H9 (cell line): ENCODE measurements around the gene ZHX3. TPM values are rescaled to one million over a fixed set of nuclear protein-coding genes. Genes with fewer than 3 reads are reported as not detected.

Experiments
- DNase-seq: peaks from one replicate; pipeline ENCODE4 v3.0.0-alpha.2; 2017
- H2AFZ ChIP-seq: one replicate; pipeline ENCODE4 v1.6.1; 2013; ENCODE audit warnings: mild to moderate bottlenecking, low read length, control low read depth, moderate library complexity
- H2AK5ac ChIP-seq: 2 replicates; pipeline ENCODE4 v1.6.1; 2013; ENCODE audit warnings: low read length, control low read depth, mixed read lengths; ENCODE audit not compliant: insufficient read length
- H2BK120ac ChIP-seq: one replicate; pipeline ENCODE4 v1.6.1; 2013; ENCODE audit warnings: low read depth, mild to moderate bottlenecking, low read length, control low read depth, inconsistent platforms; ENCODE audit not compliant: poor library complexity, severe bottlenecking
- H2BK12ac ChIP-seq: 2 replicates; pipeline ENCODE4 v1.6.1; 2013; ENCODE audit warnings: low read length, control low read depth, mixed read lengths, low read depth; ENCODE audit not compliant: insufficient read length
- H2BK15ac ChIP-seq: 2 replicates; pipeline ENCODE4 v1.6.1; 2013; ENCODE audit warnings: low read depth, low read length, control low read depth
- H2BK20ac ChIP-seq: one replicate; pipeline ENCODE4 v1.6.1; 2013; ENCODE audit warnings: low read depth, mild to moderate bottlenecking, low read length, control low read depth, inconsistent platforms; ENCODE audit not compliant: poor library complexity, severe bottlenecking
- H2BK5ac ChIP-seq: 2 replicates; pipeline ENCODE4 v1.6.1; 2013; ENCODE audit warnings: low read length, control low read depth, mixed read lengths; ENCODE audit not compliant: insufficient read length
- H3K14ac ChIP-seq: 2 replicates; pipeline ENCODE4 v1.6.1; 2013; ENCODE audit warnings: low read length, control low read depth; ENCODE audit not compliant: insufficient read depth
- H3K18ac ChIP-seq: 2 replicates; pipeline ENCODE4 v1.6.1; 2013; ENCODE audit warnings: low read depth, mild to moderate bottlenecking, mixed read lengths, low read length, control low read depth; ENCODE audit not compliant: insufficient read length
- H3K23ac ChIP-seq: 2 replicates; pipeline ENCODE4 v1.6.1; 2013; ENCODE audit warnings: low read length, control low read depth, mixed read lengths, low read depth; ENCODE audit not compliant: insufficient read length
- H3K23me2 ChIP-seq: 2 replicates; pipeline ENCODE4 v1.6.1; 2013; ENCODE audit warnings: low read depth, mild to moderate bottlenecking, mixed read lengths, low read length, control low read depth; ENCODE audit not compliant: insufficient read length, poor library complexity, severe bottlenecking
- H3K27ac ChIP-seq: 2 replicates; pipeline ENCODE4 v1.5.1; 2013; ENCODE audit warnings: low read length, control low read depth, mixed read lengths, low read depth; ENCODE audit not compliant: insufficient read length
- H3K27me3 ChIP-seq: 2 replicates; pipeline ENCODE4 v1.6.1; 2013; ENCODE audit warnings: low read length, control low read depth, inconsistent platforms; ENCODE audit not compliant: insufficient read depth
- H3K4ac ChIP-seq: 2 replicates; pipeline ENCODE4 v1.6.1; 2013; ENCODE audit warnings: low read depth, mild to moderate bottlenecking, control low read depth, inconsistent platforms, low read length, moderate library complexity
- H3K4me1 ChIP-seq: 2 replicates; pipeline ENCODE4 v1.6.1; 2013; ENCODE audit warnings: low read length, control low read depth, inconsistent platforms; ENCODE audit not compliant: insufficient read depth
- H3K4me2 ChIP-seq: 2 replicates; pipeline ENCODE4 v1.6.1; 2013; ENCODE audit warnings: low read length, control low read depth, mixed read lengths; ENCODE audit not compliant: insufficient read length, insufficient read depth
- H3K56ac ChIP-seq: 2 replicates; pipeline ENCODE4 v1.6.1; 2013; ENCODE audit warnings: low read depth, mild to moderate bottlenecking, mixed read lengths, low read length, control low read depth; ENCODE audit not compliant: insufficient read length
- H3K79me1 ChIP-seq: 2 replicates; pipeline ENCODE4 v1.6.1; 2013; ENCODE audit warnings: low read depth, mild to moderate bottlenecking, moderate library complexity, low read length, control low read depth, inconsistent platforms; ENCODE audit not compliant: insufficient read depth, poor library complexity, severe bottlenecking
- H3K79me2 ChIP-seq: 2 replicates; pipeline ENCODE4 v1.6.1; 2013; ENCODE audit warnings: low read length, control low read depth, inconsistent platforms; ENCODE audit not compliant: insufficient read depth
- H3K9ac ChIP-seq: 2 replicates; pipeline ENCODE4 v1.6.1; 2013; ENCODE audit warnings: low read length, control low read depth, mixed read lengths; ENCODE audit not compliant: insufficient read length; ENCODE audit errors: extremely low read depth
- H3K9me3 ChIP-seq: one replicate; pipeline ENCODE4 v1.6.1; 2013; ENCODE audit warnings: low read depth, low read length, inconsistent platforms; ENCODE audit not compliant: control insufficient read depth
- H3T11ph ChIP-seq: one replicate; pipeline ENCODE4 v1.6.1; 2013; ENCODE audit warnings: mild to moderate bottlenecking, low read length, control low read depth, inconsistent platforms
- H4K20me1 ChIP-seq: one replicate; pipeline ENCODE4 v1.6.1; 2013; ENCODE audit not compliant: control insufficient read depth, insufficient read length, insufficient read depth
- H4K5ac ChIP-seq: 2 replicates; pipeline ENCODE4 v1.6.1; 2013; ENCODE audit warnings: low read depth, mild to moderate bottlenecking, mixed read lengths, low read length, control low read depth; ENCODE audit not compliant: insufficient read length
- H4K8ac ChIP-seq: replicated peaks from 2 replicates; pipeline ENCODE4 v1.6.1; 2013; ENCODE audit warnings: low read length, control low read depth, mixed read lengths, low read depth; ENCODE audit not compliant: insufficient read length
- H4K91ac ChIP-seq: 2 replicates; pipeline ENCODE4 v1.6.1; 2013; ENCODE audit warnings: low read depth, mild to moderate bottlenecking, moderate library complexity, mixed read lengths, low read length, control low read depth; ENCODE audit not compliant: insufficient read length
- H3K27ac Mint-ChIP-seq, 3 experiments: 2 replicates in 2 of 3; 3 replicates in 1 of 3; pipeline ENCODE4 v1.8.0; 2020 to 2021; ENCODE audit warnings: mixed read lengths in 3 of 3, mild to moderate bottlenecking in 1 of 3, moderate library complexity in 1 of 3
- H3K27me3 Mint-ChIP-seq: 2 replicates; pipeline ENCODE4 v1.8.0; 2021; ENCODE audit warnings: low read depth, mild to moderate bottlenecking, moderate library complexity, mixed read lengths
- H3K36me3 Mint-ChIP-seq, 3 experiments: 2 replicates in 2 of 3; 3 replicates in 1 of 3; pipeline ENCODE4 v1.8.0; 2020 to 2021; ENCODE audit warnings: low read depth in 3 of 3, mixed read lengths in 3 of 3; ENCODE audit not compliant: insufficient read depth in 1 of 3
- H3K4me1 Mint-ChIP-seq, 2 experiments: 2 replicates each; pipeline ENCODE4 v1.8.0; 2020; ENCODE audit warnings: mixed read lengths in 2 of 2
- H3K4me3 Mint-ChIP-seq, 2 experiments: 2 replicates in 1 of 2; 3 replicates in 1 of 2; pipeline ENCODE4 v1.8.0; 2020 to 2021; ENCODE audit warnings: mild to moderate bottlenecking in 2 of 2, mixed read lengths in 2 of 2, moderate library complexity in 1 of 2
- H3K9me3 Mint-ChIP-seq, 2 experiments: 2 replicates in 1 of 2; 3 replicates in 1 of 2; pipeline ENCODE4 v1.8.0; 2020; ENCODE audit warnings: mild to moderate bottlenecking in 2 of 2, mixed read lengths in 2 of 2, moderate library complexity in 1 of 2
- total RNA-seq: library from RNA; stranded (reverse); gene quantifications from 2 replicates; pipeline ENCODE4 v1.2.1, GENCODE V29; 2021
- TF ChIP-seq, protein P1 (sequence below): fragments of 200-600 bp; sonication (generic); conservative IDR thresholded peaks from 3 replicates; pipeline ENCODE4 v1.8.0; 2021; ENCODE audit warnings: antibody characterized with exemption, mild to moderate bottlenecking

The ZHX3 gene
- total RNA-seq, 1 experiment from 2014 or later: 4.4 TPM

DNA sequence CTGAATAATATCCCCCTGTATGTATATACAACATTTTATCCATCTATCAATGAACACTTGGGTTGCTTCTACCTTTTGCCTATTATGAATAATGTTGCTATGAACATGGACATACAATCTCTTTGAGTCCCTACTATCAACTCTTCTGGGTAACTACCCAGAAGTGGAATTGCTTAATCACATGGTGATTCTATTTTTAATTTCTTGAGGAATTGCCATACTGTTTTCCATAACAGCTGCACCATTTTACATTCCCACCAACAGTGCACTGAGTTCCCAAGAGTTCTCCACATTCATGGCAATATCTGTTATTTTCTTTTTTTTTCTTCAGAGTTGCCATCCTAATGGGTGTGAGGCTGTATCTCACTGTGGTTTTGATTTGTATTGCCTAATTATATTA, 88.3 kb downstream of the ZHX3 start:
- Histone ChIP-seq H2BK120ac (no peak overlapping the region), H3K9me3 (no peaks in the 10 kb centered on the region), H3K79me2 (no peaks in the 10 kb centered on the region), H3K4ac (no peak overlapping the region), H3K4me2 (no peak overlapping the region), H4K91ac (no peak overlapping the region), H2AFZ (no peak overlapping the region), H2BK20ac (no peak overlapping the region), H3K14ac (no peak overlapping the region), H3K56ac (no peak overlapping the region), H3K18ac (no peak overlapping the region), H3K9ac (no peak overlapping the region), H3T11ph (no peak overlapping the region), H3K27me3 (no peaks in the 10 kb centered on the region; the same call in 1 of the 2 replicates), H2BK15ac (no peak overlapping the region), H2BK12ac (no peak overlapping the region), H3K23ac (no peak overlapping the region), H4K5ac (no peak overlapping the region), H2BK5ac (no peak overlapping the region), H2AK5ac (no peak overlapping the region), H4K20me1 (no peaks in the 10 kb centered on the region), H3K4me1 (no peaks in the 10 kb centered on the region), H4K8ac (no peak overlapping the region), H3K23me2 (no peaks in the 10 kb centered on the region), H3K27ac (no peak overlapping the region), H3K79me1 (no peaks in the 10 kb centered on the region)
- Mint-ChIP-seq H3K4me1 (no peaks in the 10 kb centered on the region; a peak in 1 of 4 replicates), H3K4me3 (no peak overlapping the region), H3K9me3 (no peaks in the 10 kb centered on the region), H3K27ac (no peak overlapping the region), H3K36me3 (no peaks in the 10 kb centered on the region), H3K27me3 (peaks cover 1% of the 10 kb centered on the region; the same call in 1 of the 2 replicates)
- no peak for DNase-seq
- TF ChIP-seq, protein P1, sequence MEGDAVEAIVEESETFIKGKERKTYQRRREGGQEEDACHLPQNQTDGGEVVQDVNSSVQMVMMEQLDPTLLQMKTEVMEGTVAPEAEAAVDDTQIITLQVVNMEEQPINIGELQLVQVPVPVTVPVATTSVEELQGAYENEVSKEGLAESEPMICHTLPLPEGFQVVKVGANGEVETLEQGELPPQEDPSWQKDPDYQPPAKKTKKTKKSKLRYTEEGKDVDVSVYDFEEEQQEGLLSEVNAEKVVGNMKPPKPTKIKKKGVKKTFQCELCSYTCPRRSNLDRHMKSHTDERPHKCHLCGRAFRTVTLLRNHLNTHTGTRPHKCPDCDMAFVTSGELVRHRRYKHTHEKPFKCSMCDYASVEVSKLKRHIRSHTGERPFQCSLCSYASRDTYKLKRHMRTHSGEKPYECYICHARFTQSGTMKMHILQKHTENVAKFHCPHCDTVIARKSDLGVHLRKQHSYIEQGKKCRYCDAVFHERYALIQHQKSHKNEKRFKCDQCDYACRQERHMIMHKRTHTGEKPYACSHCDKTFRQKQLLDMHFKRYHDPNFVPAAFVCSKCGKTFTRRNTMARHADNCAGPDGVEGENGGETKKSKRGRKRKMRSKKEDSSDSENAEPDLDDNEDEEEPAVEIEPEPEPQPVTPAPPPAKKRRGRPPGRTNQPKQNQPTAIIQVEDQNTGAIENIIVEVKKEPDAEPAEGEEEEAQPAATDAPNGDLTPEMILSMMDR: no peak
